Measurements from ENCODE around the gene KLHDC2. TPM values are rescaled to one million over a fixed set of nuclear protein-coding genes. Genes with fewer than 3 reads are reported as not detected.
"Not testable (repeated sequence)": the region's sequence is repeated elsewhere in the genome, so short reads cannot be mapped to it uniquely, and the experiment has no call there.

KLHDC2 gene
- total RNA-seq (2022) (28.3 and 32.4 TPM in 2 replicates), Bru-seq, nascent RNA (percentile 76 among the genes with signal in this experiment), BruChase-seq, experiment 1, labeled RNA remaining after a 6-hour chase (percentile 82 among the genes with signal in this experiment), BruChase-seq, experiment 2, labeled RNA remaining after a 2-hour chase (percentile 70 among the genes with signal in this experiment)
- long read RNA-seq, full-length matches to known transcripts: 164 of 207 reads
- long read RNA-seq, partial matches to known transcripts: 14 of 207 reads
- long read RNA-seq, other reads (novel, unspliced or antisense): 29 of 207 reads

- ChIA-PET CTCF (interaction anchor here (0.6 to 5.7 kb wide), 18 partner anchors 9 to 364 kb away, joined by 3 to 42 read pairs (median 4); partner anchors contain the start of genes DNAAF2, LRR1, NEMF and POLE2), POLR2A (interaction anchor here (0.6 to 8.0 kb wide), 47 partner anchors 9 to 544 kb away, joined by 3 to 207 read pairs (median 4); partner anchors contain the start of genes DMAC2L, DNAAF2, KLHDC1 and L2HGDH)
- Mint-ChIP-seq H3K4me1 (ENCODE audit: insufficient read depth, unreplicated experiment) (peaks cover 18% of the 10 kb centered on the region), H3K36me3 (ENCODE audit: insufficient read depth, unreplicated experiment) (peaks cover 30% of the 10 kb centered on the region), H3K27ac (ENCODE audit: low read depth, unreplicated experiment) (peak within 1 kb of the TSS; percentile 98), H3K9me3 (ENCODE audit: unreplicated experiment) (no peaks in the 10 kb centered on the region), H3K27me3 (ENCODE audit: insufficient read depth, unreplicated experiment) (no peaks in the 10 kb centered on the region), H3K4me3 (ENCODE audit: unreplicated experiment) (peak within 1 kb of the TSS; percentile 86)
- intact Hi-C loops (cut with micrococcal nuclease): loop anchor here (5.0 kb wide), 1 partner anchor 80 kb away; the partner anchor contains the start of gene POLE2
- TSS peak; percentile 44 for BruUV-seq (replicated peaks)
- TF ChIP-seq CTCF (IDR thresholded peaks at IDR 0.05; ENCODE audit: unreplicated experiment): peak; percentile 14
- peak; percentile 85 for DNase-seq (ENCODE audit: unreplicated experiment)
These were observed at the start of gene KLHDC2 for GRCh38 chr14:49767571-49768300. Gene KLHDC2, plus strand, starts transcription at chr14:49768153. Its CDS starts 316 bp downstream, at chr14:49768469.

- CTCF ChIA-PET: no interaction called here
- Mint-ChIP-seq H3K4me3 (ENCODE audit: unreplicated experiment) (no peak overlapping the region), H3K36me3 (ENCODE audit: insufficient read depth, unreplicated experiment) (no peaks in the 10 kb centered on the region)
These were observed 47.2 kb upstream of the KLHDC2 start for GRCh38 chr14:49720744-49721143.

GRCh38 chr14:49721733-49722435, 46.1 kb upstream of the KLHDC2 start:
- H3K27ac Mint-ChIP-seq (ENCODE audit: low read depth, unreplicated experiment); intact Hi-C loops (cut with micrococcal nuclease); H3K9me3 Mint-ChIP-seq (ENCODE audit: unreplicated experiment); BruUV-seq (replicated peaks); CTCF ChIA-PET; DNase-seq (ENCODE audit: unreplicated experiment); H3K4me1 Mint-ChIP-seq (ENCODE audit: insufficient read depth, unreplicated experiment); POLR2A ChIA-PET; H3K4me3 Mint-ChIP-seq (ENCODE audit: unreplicated experiment); H3K36me3 Mint-ChIP-seq (ENCODE audit: insufficient read depth, unreplicated experiment): not testable (repeated sequence)
- H3K27me3 Mint-ChIP-seq (ENCODE audit: insufficient read depth, unreplicated experiment): peaks cover 11% of the 10 kb centered on the region

More at GRCh38 chr14:49720744-49721143, 47.2 kb upstream of the KLHDC2 start:
- Mint-ChIP-seq H3K27me3 (ENCODE audit: insufficient read depth, unreplicated experiment) (peaks cover 11% of the 10 kb centered on the region), H3K27ac (ENCODE audit: low read depth, unreplicated experiment) (no peak overlapping the region), H3K4me1 (ENCODE audit: insufficient read depth, unreplicated experiment) (no peaks in the 10 kb centered on the region), H3K9me3 (ENCODE audit: unreplicated experiment) (peaks cover 8% of the 10 kb centered on the region)
- intact Hi-C loops (cut with micrococcal nuclease): no loop called here
- TF ChIP-seq CTCF (IDR thresholded peaks at IDR 0.05; ENCODE audit: unreplicated experiment): no peak
- POLR2A ChIA-PET: no interaction called here
- DNase-seq (ENCODE audit: unreplicated experiment): no peak
- BruUV-seq (replicated peaks): no TSS peak

- Mint-ChIP-seq H3K4me3 (ENCODE audit: unreplicated experiment) (no peak overlapping the region), H3K36me3 (ENCODE audit: insufficient read depth, unreplicated experiment) (no peaks in the 10 kb centered on the region), H3K4me1 (ENCODE audit: insufficient read depth, unreplicated experiment) (no peaks in the 10 kb centered on the region), H3K9me3 (ENCODE audit: unreplicated experiment) (no peaks in the 10 kb centered on the region), H3K27me3 (ENCODE audit: insufficient read depth, unreplicated experiment) (no peaks in the 10 kb centered on the region), H3K27ac (ENCODE audit: low read depth, unreplicated experiment) (no peak overlapping the region)
- no peak for TF ChIP-seq CTCF (IDR thresholded peaks at IDR 0.05; ENCODE audit: unreplicated experiment)
- no peak for DNase-seq (ENCODE audit: unreplicated experiment)
- intact Hi-C loops (cut with micrococcal nuclease): no loop called here
- ChIA-PET CTCF (no interaction called here), POLR2A (interaction anchor here (1.4 kb wide), 1 partner anchor 40 kb away, joined by 5 read pairs; no protein-coding TSS in a partner anchor)
- BruUV-seq (replicated peaks): no TSS peak
These were observed 40.8 kb upstream of the KLHDC2 start for GRCh38 chr14:49727171-49727570.
